Endothelial cell of hepatic sinusoid (primary cell): ENCODE data around the gene UTP20.

Source experiments
- in situ Hi-C: cut with HindIII; loops from 2 replicates; pipeline ENCODE4 v1.10.0; 2017; ENCODE audit warnings: low sequenced_read_pairs

The UTP20 gene

GRCh38 chr12:101424620-101425019, 144.7 kb downstream of the UTP20 start:
- in situ Hi-C loops: no loop called here

GRCh38 chr12:101430456-101430855, 150.6 kb downstream of the UTP20 start:
- in situ Hi-C loops: no loop called here

- in situ Hi-C loops: no loop called here
Measured at GRCh38 chr12:101436136-101436535, 156.2 kb downstream of the UTP20 start.
